Measurements from ENCODE around the gene C6orf163. TPM values are rescaled to one million over a fixed set of nuclear protein-coding genes. Genes with fewer than 3 reads are reported as not detected.

C6orf163 gene
- total and polyA plus RNA-seq, 2 of the 13 experiments (the other 11 are each of a cell fraction or from before 2014, with no cell fraction given) = 0.62 to 1.8 TPM

GRCh38 chr6:87407901-87408720 lies 63.5 kb downstream of the C6orf163 start, which contains the start of gene CFAP206 (continued):
- TF ChIP-seq ZNF687 (CRISPR knock-in tag; IDR thresholded peaks at IDR 0.05) = peak; percentile 72
- TF ChIP-seq EEA1 (CRISPR knock-in tag; IDR thresholded peaks at IDR 0.05; ENCODE audit: borderline replicate concordance) = no peak
- TF ChIP-seq ZNF546 (CRISPR knock-in tag; conservative IDR thresholded peaks at IDR 0.05) = no peak
- TF ChIP-seq FOXM1 (CRISPR knock-in tag; IDR thresholded peaks at IDR 0.05) = no peak
- no peak for TF ChIP-seq ZNF644 (CRISPR knock-in tag; IDR thresholded peaks at IDR 0.05; ENCODE audit: low read depth)
- peak; percentile 30; the same call in 1 of the 2 replicates for TF ChIP-seq NR2C2 (CRISPR knock-in tag; IDR thresholded peaks at IDR 0.05; ENCODE audit: borderline replicate concordance)
- peak; percentile 96 for TF ChIP-seq ARID4A (CRISPR knock-in tag; IDR thresholded peaks at IDR 0.05; ENCODE audit: borderline replicate concordance)
- TF ChIP-seq ZNF10 (CRISPR knock-in tag; IDR thresholded peaks at IDR 0.05; ENCODE audit: borderline replicate concordance, low read depth) = no peak
- TF ChIP-seq EP300 (IDR thresholded peaks at IDR 0.05; ENCODE audit: low read depth in 2 of 2, low read length in 2 of 2) = no peak
- no peak for TF ChIP-seq EP300 (CRISPR knock-in tag; IDR thresholded peaks at IDR 0.05; ENCODE audit: borderline replicate concordance)
- peak; percentile 55; the same call in 1 of the 2 replicates for TF ChIP-seq ATF7-NPFF (CRISPR knock-in tag; IDR thresholded peaks at IDR 0.05; ENCODE audit: low read depth)
- peak; percentile 32; the same call in 1 of the 2 replicates for TF ChIP-seq ZNF619 (CRISPR knock-in tag; IDR thresholded peaks at IDR 0.05)
- TF ChIP-seq ZNF740 (CRISPR knock-in tag; IDR thresholded peaks at IDR 0.05) = no peak
- no peak for TF ChIP-seq ZC3H4 (CRISPR knock-in tag; IDR thresholded peaks at IDR 0.05; ENCODE audit: borderline replicate concordance)
